ENCODE measurements around the gene C15orf40.

The C15orf40 gene

DNA sequence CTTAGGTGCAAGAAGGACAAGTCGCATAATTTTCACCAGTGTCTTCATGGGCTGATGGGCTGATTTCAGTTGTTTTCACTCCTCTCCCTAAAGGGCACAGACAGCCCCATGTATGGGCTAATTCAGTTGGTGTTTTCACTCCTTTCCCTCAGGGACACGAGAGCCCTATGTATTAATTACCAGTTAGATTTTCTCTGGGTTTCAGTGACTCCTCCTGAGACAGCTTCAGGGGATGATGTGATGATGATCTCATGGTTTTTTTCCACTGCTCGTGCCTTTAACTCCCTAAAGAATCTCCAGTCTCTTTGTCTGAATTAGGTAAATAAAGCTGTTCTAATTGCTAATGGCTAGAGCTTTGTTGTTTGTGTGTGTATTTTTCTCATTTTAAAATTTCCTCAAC, 15.5 kb downstream of the C15orf40 start:
- DNase-seq (ENCODE audit: low read depth) = no peak
- TF ChIP-seq, protein P1, sequence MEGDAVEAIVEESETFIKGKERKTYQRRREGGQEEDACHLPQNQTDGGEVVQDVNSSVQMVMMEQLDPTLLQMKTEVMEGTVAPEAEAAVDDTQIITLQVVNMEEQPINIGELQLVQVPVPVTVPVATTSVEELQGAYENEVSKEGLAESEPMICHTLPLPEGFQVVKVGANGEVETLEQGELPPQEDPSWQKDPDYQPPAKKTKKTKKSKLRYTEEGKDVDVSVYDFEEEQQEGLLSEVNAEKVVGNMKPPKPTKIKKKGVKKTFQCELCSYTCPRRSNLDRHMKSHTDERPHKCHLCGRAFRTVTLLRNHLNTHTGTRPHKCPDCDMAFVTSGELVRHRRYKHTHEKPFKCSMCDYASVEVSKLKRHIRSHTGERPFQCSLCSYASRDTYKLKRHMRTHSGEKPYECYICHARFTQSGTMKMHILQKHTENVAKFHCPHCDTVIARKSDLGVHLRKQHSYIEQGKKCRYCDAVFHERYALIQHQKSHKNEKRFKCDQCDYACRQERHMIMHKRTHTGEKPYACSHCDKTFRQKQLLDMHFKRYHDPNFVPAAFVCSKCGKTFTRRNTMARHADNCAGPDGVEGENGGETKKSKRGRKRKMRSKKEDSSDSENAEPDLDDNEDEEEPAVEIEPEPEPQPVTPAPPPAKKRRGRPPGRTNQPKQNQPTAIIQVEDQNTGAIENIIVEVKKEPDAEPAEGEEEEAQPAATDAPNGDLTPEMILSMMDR (IDR thresholded peaks at IDR 0.05; ENCODE audit: low read depth, low read length, missing control alignments) = no peak
- in situ Hi-C loops (cut with HindIII; ENCODE audit: low sequenced_read_pairs) = no loop called here
- no peak overlapping the region for H3K4me3 ChIP-seq (ENCODE audit: low read depth, low read length)

- DNase-seq (ENCODE audit: low read depth) = no peak
- no peak overlapping the region for H3K4me3 ChIP-seq (ENCODE audit: low read depth, low read length)
- in situ Hi-C loops (cut with HindIII; ENCODE audit: low sequenced_read_pairs) = no loop called here
- TF ChIP-seq, protein P1 (IDR thresholded peaks at IDR 0.05; ENCODE audit: low read depth, low read length, missing control alignments) = no peak
Observed at GRCh38 chr15:82995076-82995475, 16.4 kb downstream of the C15orf40 start.

GRCh38 chr15:82993144-82993543, 18.3 kb downstream of the C15orf40 start:
- TF ChIP-seq, protein P1 (IDR thresholded peaks at IDR 0.05; ENCODE audit: low read depth, low read length, missing control alignments) = no peak

GRCh38 chr15:82992436-82992998, 18.9 kb downstream of the C15orf40 start:
- TF ChIP-seq, protein P1 (IDR thresholded peaks at IDR 0.05; ENCODE audit: low read depth, low read length, missing control alignments) = no peak
- H3K4me3 ChIP-seq (ENCODE audit: low read depth, low read length) = no peak overlapping the region
- no peak for DNase-seq (ENCODE audit: low read depth)
- in situ Hi-C loops (cut with HindIII; ENCODE audit: low sequenced_read_pairs) = no loop called here

More at GRCh38 chr15:82993144-82993543, 18.3 kb downstream of the C15orf40 start:
- in situ Hi-C loops (cut with HindIII; ENCODE audit: low sequenced_read_pairs) = no loop called here
- no peak overlapping the region for H3K4me3 ChIP-seq (ENCODE audit: low read depth, low read length)
- no peak for DNase-seq (ENCODE audit: low read depth)

- TF ChIP-seq, protein P1 (IDR thresholded peaks at IDR 0.05; ENCODE audit: low read depth, low read length, missing control alignments) = no peak
- H3K4me3 ChIP-seq (ENCODE audit: low read depth, low read length) = peak overlapping the region; percentile 60
- peak; percentile 8 for DNase-seq (ENCODE audit: low read depth)
- in situ Hi-C loops (cut with HindIII; ENCODE audit: low sequenced_read_pairs) = no loop called here
Observed at GRCh38 chr15:82986442-82986780, 25.0 kb downstream of the C15orf40 start.

- peak within 1 kb of the TSS; percentile 60 for H3K4me3 ChIP-seq (ENCODE audit: low read depth, low read length)
- peak; percentile 93 for DNase-seq (ENCODE audit: low read depth)
- TF ChIP-seq, protein P1 (IDR thresholded peaks at IDR 0.05; ENCODE audit: low read depth, low read length, missing control alignments) = no peak
- in situ Hi-C loops (cut with HindIII; ENCODE audit: low sequenced_read_pairs) = no loop called here
Observed at GRCh38 chr15:82985688-82986441, 25.6 kb downstream of the C15orf40 start, which contains the start of gene RAMAC. TSS of gene RAMAC (plus strand) at chr15:82986210. CDS start at chr15:82989019, 2,809 bp downstream.

Measured in astrocyte of the cerebellum (primary cell).